ENCODE data around the gene MYBBP1A.

DNA sequence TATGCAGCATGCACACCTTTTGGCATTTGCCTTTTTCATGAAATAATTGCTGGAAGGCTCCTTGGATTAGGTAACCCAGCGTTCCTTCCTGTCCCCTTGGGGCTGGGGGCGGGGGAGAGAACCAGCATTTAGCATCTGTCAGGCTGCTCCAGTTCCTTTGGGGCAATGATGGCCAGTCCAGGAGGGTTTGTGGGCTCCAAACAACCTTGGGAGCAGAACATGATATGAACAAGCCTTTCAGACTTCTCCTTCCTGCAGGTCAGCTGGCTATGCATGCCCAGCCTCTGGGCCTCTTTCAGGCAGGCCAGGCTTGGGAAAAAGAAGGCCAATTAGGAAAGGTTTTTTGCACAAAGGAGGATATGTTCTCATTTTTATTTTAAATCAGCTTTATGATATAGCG is 28.0 kb upstream of the MYBBP1A start:
- TF ChIP-seq, protein P1, sequence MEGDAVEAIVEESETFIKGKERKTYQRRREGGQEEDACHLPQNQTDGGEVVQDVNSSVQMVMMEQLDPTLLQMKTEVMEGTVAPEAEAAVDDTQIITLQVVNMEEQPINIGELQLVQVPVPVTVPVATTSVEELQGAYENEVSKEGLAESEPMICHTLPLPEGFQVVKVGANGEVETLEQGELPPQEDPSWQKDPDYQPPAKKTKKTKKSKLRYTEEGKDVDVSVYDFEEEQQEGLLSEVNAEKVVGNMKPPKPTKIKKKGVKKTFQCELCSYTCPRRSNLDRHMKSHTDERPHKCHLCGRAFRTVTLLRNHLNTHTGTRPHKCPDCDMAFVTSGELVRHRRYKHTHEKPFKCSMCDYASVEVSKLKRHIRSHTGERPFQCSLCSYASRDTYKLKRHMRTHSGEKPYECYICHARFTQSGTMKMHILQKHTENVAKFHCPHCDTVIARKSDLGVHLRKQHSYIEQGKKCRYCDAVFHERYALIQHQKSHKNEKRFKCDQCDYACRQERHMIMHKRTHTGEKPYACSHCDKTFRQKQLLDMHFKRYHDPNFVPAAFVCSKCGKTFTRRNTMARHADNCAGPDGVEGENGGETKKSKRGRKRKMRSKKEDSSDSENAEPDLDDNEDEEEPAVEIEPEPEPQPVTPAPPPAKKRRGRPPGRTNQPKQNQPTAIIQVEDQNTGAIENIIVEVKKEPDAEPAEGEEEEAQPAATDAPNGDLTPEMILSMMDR (IDR thresholded peaks at IDR 0.05 in 2 of 3, conservative IDR thresholded peaks at IDR 0.05 in 1 of 3; ENCODE audit: insufficient read depth in 2 of 3, low read depth in 1 of 3, low read length in 3 of 3), result no peak
- TF ChIP-seq ZNF121 (CRISPR knock-in tag; conservative IDR thresholded peaks at IDR 0.05) (no peak), STAG1 (CRISPR knock-in tag; IDR thresholded peaks at IDR 0.05; ENCODE audit: borderline replicate concordance) (no peak), GATAD2B (IDR thresholded peaks at IDR 0.05; ENCODE audit: borderline replicate concordance) (no peak), ZNF12 (CRISPR knock-in tag; IDR thresholded peaks at IDR 0.05) (no peak), NFXL1 (CRISPR knock-in tag; IDR thresholded peaks at IDR 0.05) (no peak)
- TF ChIP-seq, protein P2, sequence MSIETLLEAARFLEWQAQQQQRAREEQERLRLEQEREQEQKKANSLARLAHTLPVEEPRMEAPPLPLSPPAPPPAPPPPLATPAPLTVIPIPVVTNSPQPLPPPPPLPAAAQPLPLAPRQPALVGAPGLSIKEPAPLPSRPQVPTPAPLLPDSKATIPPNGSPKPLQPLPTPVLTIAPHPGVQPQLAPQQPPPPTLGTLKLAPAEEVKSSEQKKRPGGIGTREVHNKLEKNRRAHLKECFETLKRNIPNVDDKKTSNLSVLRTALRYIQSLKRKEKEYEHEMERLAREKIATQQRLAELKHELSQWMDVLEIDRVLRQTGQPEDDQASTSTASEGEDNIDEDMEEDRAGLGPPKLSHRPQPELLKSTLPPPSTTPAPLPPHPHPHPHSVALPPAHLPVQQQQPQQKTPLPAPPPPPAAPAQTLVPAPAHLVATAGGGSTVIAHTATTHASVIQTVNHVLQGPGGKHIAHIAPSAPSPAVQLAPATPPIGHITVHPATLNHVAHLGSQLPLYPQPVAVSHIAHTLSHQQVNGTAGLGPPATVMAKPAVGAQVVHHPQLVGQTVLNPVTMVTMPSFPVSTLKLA (conservative IDR thresholded peaks at IDR 0.05), result no peak
- TF ChIP-seq, protein P3, sequence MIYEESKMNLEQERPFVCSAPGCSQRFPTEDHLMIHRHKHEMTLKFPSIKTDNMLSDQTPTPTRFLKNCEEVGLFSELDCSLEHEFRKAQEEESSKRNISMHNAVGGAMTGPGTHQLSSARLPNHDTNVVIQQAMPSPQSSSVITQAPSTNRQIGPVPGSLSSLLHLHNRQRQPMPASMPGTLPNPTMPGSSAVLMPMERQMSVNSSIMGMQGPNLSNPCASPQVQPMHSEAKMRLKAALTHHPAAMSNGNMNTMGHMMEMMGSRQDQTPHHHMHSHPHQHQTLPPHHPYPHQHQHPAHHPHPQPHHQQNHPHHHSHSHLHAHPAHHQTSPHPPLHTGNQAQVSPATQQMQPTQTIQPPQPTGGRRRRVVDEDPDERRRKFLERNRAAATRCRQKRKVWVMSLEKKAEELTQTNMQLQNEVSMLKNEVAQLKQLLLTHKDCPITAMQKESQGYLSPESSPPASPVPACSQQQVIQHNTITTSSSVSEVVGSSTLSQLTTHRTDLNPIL (CRISPR knock-in tag; IDR thresholded peaks at IDR 0.05), result no peak

All from K562 (cell line).